Caco-2 (cell line): Measurements from ENCODE around the gene RBM22. TPM values are rescaled to one million over a fixed set of nuclear protein-coding genes. Genes with fewer than 3 reads are reported as not detected.

ENCODE experiments used
- BruUV-seq: library from RNA; stranded (reverse); fragments of 400-500 nt; replicated peaks from 2 replicates; lab custom pipeline; 2021; lab: Mats Ljungman, UMichigan
- CTCF ChIA-PET: fragments of 300-600 bp; sonication (Branson Sonifier 250); formaldehyde crosslinking; loops from one replicate; lab custom pipeline; 2022; ENCODE audit warnings: antibody characterized with exemption; lab: Charles Lee
- POLR2A ChIA-PET: fragments of 300-600 bp; sonication (Branson Sonifier 250); formaldehyde crosslinking; loops from one replicate; lab custom pipeline; 2022; ENCODE audit warnings: antibody characterized with exemption; lab: Charles Lee
- DNase-seq, 2 experiments: peaks; one replicate each; pipeline versions ENCODE4 v3.0.0 to v3.0.0-alpha.2; 2020 to 2022
- H3K27me3 ChIP-seq: replicated peaks from 2 replicates; pipeline ENCODE4 v1.6.0; 2011; ENCODE audit warnings: low read length; ENCODE audit not compliant: control insufficient read depth, insufficient read depth
- H3K36me3 ChIP-seq: 2 replicates; pipeline ENCODE4 v1.5.1; 2011; ENCODE audit warnings: low read length; ENCODE audit not compliant: control insufficient read depth, insufficient read depth
- H3K4me1 ChIP-seq: fragments of 250-450 bp; sonication (Bioruptor Pico); 2 replicates; pipeline ENCODE4 v1.5.1; 2020; ENCODE audit warnings: mild to moderate bottlenecking
- H3K4me3 ChIP-seq: 2 replicates; pipeline ENCODE4 v1.5.1; 2011; ENCODE audit warnings: low read depth, mild to moderate bottlenecking, control low read depth, low read length
- H3K9me3 ChIP-seq: fragments of 250-450 bp; sonication (Bioruptor Pico); 2 replicates; pipeline ENCODE4 v1.5.1; 2020; ENCODE audit warnings: mild to moderate bottlenecking, moderate library complexity
- H3K27ac Mint-ChIP-seq: one replicate; pipeline ENCODE4 v1.8.0; 2022; ENCODE audit warnings: mixed read lengths; ENCODE audit not compliant: unreplicated experiment
- H3K27me3 Mint-ChIP-seq: one replicate; pipeline ENCODE4 v1.8.0; 2022; ENCODE audit warnings: mixed read lengths; ENCODE audit not compliant: insufficient read depth, unreplicated experiment
- H3K36me3 Mint-ChIP-seq: one replicate; pipeline ENCODE4 v1.8.0; 2022; ENCODE audit warnings: mild to moderate bottlenecking, mixed read lengths; ENCODE audit not compliant: insufficient read depth, unreplicated experiment
- H3K4me1 Mint-ChIP-seq: one replicate; pipeline ENCODE4 v1.8.0; 2022; ENCODE audit warnings: low read depth, mixed read lengths; ENCODE audit not compliant: unreplicated experiment
- H3K4me3 Mint-ChIP-seq: one replicate; pipeline ENCODE4 v1.8.0; 2022; ENCODE audit warnings: mild to moderate bottlenecking, moderate library complexity, mixed read lengths; ENCODE audit not compliant: unreplicated experiment
- H3K9me3 Mint-ChIP-seq: one replicate; pipeline ENCODE4 v1.8.0; 2022; ENCODE audit warnings: mixed read lengths; ENCODE audit not compliant: unreplicated experiment
- CTCF ChIP-seq, 2 experiments: fragments of 200-600 bp in 1 of 2; IDR thresholded peaks; 1 replicate in 1 of 2; 2 replicates in 1 of 2; pipeline versions ENCODE4 v1.5.1 to v1.8.0; 2011 to 2022; ENCODE audit warnings: antibody characterized with exemption in 1 of 2, control low read depth in 1 of 2, inconsistent platforms in 1 of 2, low read depth in 1 of 2, low read length in 1 of 2, mild to moderate bottlenecking in 1 of 2, moderate library complexity in 1 of 2; ENCODE audit not compliant: insufficient read depth in 1 of 2, severe bottlenecking in 1 of 2, unreplicated experiment in 1 of 2
- intact Hi-C: fragments of 100-400 bp; cut with micrococcal nuclease; formaldehyde crosslinking; loops from one replicate; pipeline ENCODE4 v1.10.0; 2022; ENCODE audit not compliant: unreplicated experiment
- total RNA-seq: library from RNA; stranded (reverse); gene quantifications from 2 replicates; pipeline ENCODE4 v1.2.3, GENCODE V29; 2022

RBM22 gene
- total RNA-seq, 1 experiment from 2014 or later, result 55.3 TPM

- BruUV-seq, result no TSS peak
- H3K9me3 Mint-ChIP-seq, result no peaks in the 10 kb centered on the region
These were observed 42.7 kb downstream of the RBM22 start for GRCh38 chr5:150658121-150658520.

GRCh38 chr5:150656191-150657132 is 44.4 kb downstream of the RBM22 start:
- H3K27me3 Mint-ChIP-seq, result no peaks in the 10 kb centered on the region
- ChIA-PET POLR2A (no interaction called here), CTCF (interaction anchor here (0.6 to 10.7 kb wide), 5 partner anchors 13 to 390 kb away, joined by 3 to 56 read pairs (median 4); partner anchors contain the start of gene SYNPO)
- H3K27me3 ChIP-seq, result no peaks in the 10 kb centered on the region
- peak overlapping the region; percentile 71 for H3K4me3 ChIP-seq
- peaks cover 29% of the 10 kb centered on the region for H3K36me3 Mint-ChIP-seq
- H3K36me3 ChIP-seq, result no peaks in the 10 kb centered on the region
- H3K27ac Mint-ChIP-seq, result peak overlapping the region; percentile 45
- H3K4me1 ChIP-seq, result peaks cover 4% of the 10 kb centered on the region; the same call in 1 of the 2 replicates
- BruUV-seq, result no TSS peak
- peak; percentile 74 to 92 for DNase-seq
- intact Hi-C loops, result loop anchor here (1.0 to 2.0 kb wide), 7 partner anchors 16 to 198 kb away; partner anchors contain the start of gene SYNPO
- H3K4me3 Mint-ChIP-seq, result peak overlapping the region; percentile 79
- TF ChIP-seq CTCF (IDR thresholded peaks at IDR 0.05; ENCODE audit: insufficient read depth in 1 of 2, low read depth in 1 of 2, low read length in 1 of 2, severe bottlenecking in 1 of 2, unreplicated experiment in 1 of 2), result peak; percentile 74 to 87
- no peaks in the 10 kb centered on the region for H3K9me3 ChIP-seq
- no peaks in the 10 kb centered on the region for H3K9me3 Mint-ChIP-seq
- peaks cover 17% of the 10 kb centered on the region for H3K4me1 Mint-ChIP-seq

More at GRCh38 chr5:150658121-150658520, 42.7 kb downstream of the RBM22 start:
- Mint-ChIP-seq H3K27ac (no peak overlapping the region), H3K27me3 (no peaks in the 10 kb centered on the region), H3K4me3 (no peak overlapping the region), H3K36me3 (peaks cover 29% of the 10 kb centered on the region), H3K4me1 (peaks cover 9% of the 10 kb centered on the region)
- no peak for TF ChIP-seq CTCF (IDR thresholded peaks at IDR 0.05; ENCODE audit: insufficient read depth in 1 of 2, low read depth in 1 of 2, low read length in 1 of 2, severe bottlenecking in 1 of 2, unreplicated experiment in 1 of 2)
- H3K4me3 ChIP-seq, result no peak overlapping the region
- intact Hi-C loops, result loop anchor here (2.0 kb wide), 2 partner anchors 121 to 189 kb away; partner anchors contain the start of genes IRGM and SMIM3
- POLR2A ChIA-PET, result no interaction called here
- H3K27me3 ChIP-seq, result no peaks in the 10 kb centered on the region
- H3K36me3 ChIP-seq, result no peaks in the 10 kb centered on the region
- no peaks in the 10 kb centered on the region for H3K9me3 ChIP-seq
- CTCF ChIA-PET, result interaction anchor here (10.7 kb wide), 1 partner anchor 97 kb away, joined by 56 read pairs; no protein-coding TSS in a partner anchor
- peaks cover 4% of the 10 kb centered on the region; the same call in 1 of the 2 replicates for H3K4me1 ChIP-seq
- no peak for DNase-seq

- DNase-seq, result no peak
- H3K27me3 Mint-ChIP-seq, result no peaks in the 10 kb centered on the region
- H3K27ac Mint-ChIP-seq, result no peak overlapping the region
- peaks cover 29% of the 10 kb centered on the region for H3K36me3 Mint-ChIP-seq
- ChIA-PET POLR2A (no interaction called here), CTCF (interaction anchor here (1.2 to 10.7 kb wide), 2 partner anchors 94 to 128 kb away, joined by 3 to 56 read pairs; no protein-coding TSS in a partner anchor)
- no peak overlapping the region for H3K4me3 Mint-ChIP-seq
- intact Hi-C loops, result no loop called here
- Histone ChIP-seq H3K4me1 (peaks cover 4% of the 10 kb centered on the region; the same call in 1 of the 2 replicates), H3K27me3 (no peaks in the 10 kb centered on the region), H3K36me3 (no peaks in the 10 kb centered on the region), H3K9me3 (no peaks in the 10 kb centered on the region), H3K4me3 (no peak overlapping the region)
- no TSS peak for BruUV-seq
- no peaks in the 10 kb centered on the region for H3K9me3 Mint-ChIP-seq
- H3K4me1 Mint-ChIP-seq, result peaks cover 17% of the 10 kb centered on the region
- no peak for TF ChIP-seq CTCF (IDR thresholded peaks at IDR 0.05; ENCODE audit: insufficient read depth in 1 of 2, low read depth in 1 of 2, low read length in 1 of 2, severe bottlenecking in 1 of 2, unreplicated experiment in 1 of 2)
These were observed 45.6 kb downstream of the RBM22 start for GRCh38 chr5:150655221-150655620.
